ENCODE measurements around the gene FCMR. TPM values are rescaled to one million over a fixed set of nuclear protein-coding genes. Genes with fewer than 3 reads are reported as not detected.

Gene FCMR
- total and polyA plus RNA-seq, 9 of the 15 experiments (the other 6 are each of a cell fraction or from before 2014, with no cell fraction given): 0.11 to 0.82 (median 0.20) TPM; not detected in 5

- no peak overlapping the region for H3K9ac ChIP-seq (ENCODE audit: insufficient read depth in 1 of 2, low read depth in 2 of 2, low read length in 2 of 2)
- BruUV-seq (replicated peaks): no TSS peak
- POLR2A ChIA-PET: interaction anchor here (0.6 kb wide), 2 partner anchors 12 to 280 kb away, joined by 3 to 5 read pairs; no protein-coding TSS in a partner anchor
- no peaks in the 10 kb centered on the region for H3K9me3 ChIP-seq (replicated peaks; ENCODE audit: control insufficient read depth, insufficient read depth, low read depth, low read length)
- in situ Hi-C loops (cut with MboI): no loop called here
- no peaks in the 10 kb centered on the region for H3K36me3 ChIP-seq (ENCODE audit: control insufficient read depth, insufficient read depth, low read length)
- no peak overlapping the region for H3K4me2 ChIP-seq (ENCODE audit: insufficient read depth, low read length)
- H2AFZ ChIP-seq (ENCODE audit: low read depth, low read length): no peak overlapping the region
- H3K4me1 ChIP-seq (replicated peaks in 1 of 2; ENCODE audit: control insufficient read depth in 2 of 2, insufficient read depth in 2 of 2, low read length in 2 of 2): peaks cover 0 to 5% of the 10 kb centered on the region in 2 experiments; a peak in 2 of 5 replicates
- H3K79me2 ChIP-seq (ENCODE audit: control insufficient read depth, insufficient read depth, low read length): no peaks in the 10 kb centered on the region
- H3K4me3 ChIP-seq: no peak overlapping the region
- TF ChIP-seq, protein P1, sequence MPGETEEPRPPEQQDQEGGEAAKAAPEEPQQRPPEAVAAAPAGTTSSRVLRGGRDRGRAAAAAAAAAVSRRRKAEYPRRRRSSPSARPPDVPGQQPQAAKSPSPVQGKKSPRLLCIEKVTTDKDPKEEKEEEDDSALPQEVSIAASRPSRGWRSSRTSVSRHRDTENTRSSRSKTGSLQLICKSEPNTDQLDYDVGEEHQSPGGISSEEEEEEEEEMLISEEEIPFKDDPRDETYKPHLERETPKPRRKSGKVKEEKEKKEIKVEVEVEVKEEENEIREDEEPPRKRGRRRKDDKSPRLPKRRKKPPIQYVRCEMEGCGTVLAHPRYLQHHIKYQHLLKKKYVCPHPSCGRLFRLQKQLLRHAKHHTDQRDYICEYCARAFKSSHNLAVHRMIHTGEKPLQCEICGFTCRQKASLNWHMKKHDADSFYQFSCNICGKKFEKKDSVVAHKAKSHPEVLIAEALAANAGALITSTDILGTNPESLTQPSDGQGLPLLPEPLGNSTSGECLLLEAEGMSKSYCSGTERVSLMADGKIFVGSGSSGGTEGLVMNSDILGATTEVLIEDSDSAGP (CRISPR knock-in tag; IDR thresholded peaks at IDR 0.05): no peak
- TF ChIP-seq KDM1A (IDR thresholded peaks at IDR 0.05) (no peak), ZNF395 (CRISPR knock-in tag; IDR thresholded peaks at IDR 0.05) (no peak), ZNF695 (CRISPR knock-in tag; IDR thresholded peaks at IDR 0.05) (no peak), NONO (IDR thresholded peaks at IDR 0.05; ENCODE audit: low read depth in 2 of 2, low read length in 1 of 2) (no peak), CBFA2T3 (IDR thresholded peaks at IDR 0.05) (no peak), SOX6 (IDR thresholded peaks at IDR 0.05) (no peak), RBM34 (IDR thresholded peaks at IDR 0.05; ENCODE audit: borderline replicate concordance, insufficient read depth, low read length) (no peak), FOSL1 (tag; conservative IDR thresholded peaks at IDR 0.05) (no peak), ILF3 (IDR thresholded peaks at IDR 0.05; ENCODE audit: borderline replicate concordance) (no peak), MCM3 (IDR thresholded peaks at IDR 0.05) (no peak), ZNF830 (CRISPR knock-in tag; IDR thresholded peaks at IDR 0.05) (no peak), RBM22 (IDR thresholded peaks at IDR 0.05; ENCODE audit: low read depth, low read length, poor library complexity, severe bottlenecking) (no peak), MAZ (CRISPR knock-in tag; conservative IDR thresholded peaks at IDR 0.05 in 1 of 2, IDR thresholded peaks at IDR 0.05 in 1 of 2) (no peak), SIN3A (IDR thresholded peaks at IDR 0.05; ENCODE audit: borderline replicate concordance in 2 of 2, control insufficient read depth in 1 of 2, low read depth in 2 of 2, low read length in 2 of 2) (no peak)
- TF ChIP-seq, protein P2, sequence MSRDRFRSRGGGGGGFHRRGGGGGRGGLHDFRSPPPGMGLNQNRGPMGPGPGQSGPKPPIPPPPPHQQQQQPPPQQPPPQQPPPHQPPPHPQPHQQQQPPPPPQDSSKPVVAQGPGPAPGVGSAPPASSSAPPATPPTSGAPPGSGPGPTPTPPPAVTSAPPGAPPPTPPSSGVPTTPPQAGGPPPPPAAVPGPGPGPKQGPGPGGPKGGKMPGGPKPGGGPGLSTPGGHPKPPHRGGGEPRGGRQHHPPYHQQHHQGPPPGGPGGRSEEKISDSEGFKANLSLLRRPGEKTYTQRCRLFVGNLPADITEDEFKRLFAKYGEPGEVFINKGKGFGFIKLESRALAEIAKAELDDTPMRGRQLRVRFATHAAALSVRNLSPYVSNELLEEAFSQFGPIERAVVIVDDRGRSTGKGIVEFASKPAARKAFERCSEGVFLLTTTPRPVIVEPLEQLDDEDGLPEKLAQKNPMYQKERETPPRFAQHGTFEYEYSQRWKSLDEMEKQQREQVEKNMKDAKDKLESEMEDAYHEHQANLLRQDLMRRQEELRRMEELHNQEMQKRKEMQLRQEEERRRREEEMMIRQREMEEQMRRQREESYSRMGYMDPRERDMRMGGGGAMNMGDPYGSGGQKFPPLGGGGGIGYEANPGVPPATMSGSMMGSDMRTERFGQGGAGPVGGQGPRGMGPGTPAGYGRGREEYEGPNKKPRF (IDR thresholded peaks at IDR 0.05; ENCODE audit: low read depth, low read length): no peak
- H3K27ac ChIP-seq (ENCODE audit: extremely low read depth, low read depth, low read length): no peak overlapping the region
- CTCF ChIA-PET (ENCODE audit: low intra/inter-chr PET ratio): no interaction called here
- intact Hi-C loops (cut with micrococcal nuclease): no loop called here
- H3K9me1 ChIP-seq (ENCODE audit: control insufficient read depth, insufficient read depth, low read length): no peaks in the 10 kb centered on the region
- ATAC-seq: no peak
- FAIRE-seq: no peak
- H4K20me1 ChIP-seq (replicated peaks; ENCODE audit: control insufficient read depth, insufficient read depth, low read length): no peaks in the 10 kb centered on the region
- no peak for DNase-seq (ENCODE audit: extremely low read depth in 1 of 4, low spot score in 3 of 4)
- WGBS (ENCODE audit: insufficient coverage, low coverage, missing lambda C conversion rate): 0% methylated on average over 1 of the region's 1 CpG
- peaks cover 5 to 9% of the 10 kb centered on the region in 2 experiments; a peak in 3 of 5 replicates for H3K27me3 ChIP-seq (ENCODE audit: control insufficient read depth in 2 of 2, insufficient read depth in 2 of 2, low read length in 2 of 2)
Measured at GRCh38 chr1:206868264-206868663, 53.5 kb downstream of the FCMR start.

Data from K562 (cell line).